H9 (cell line): Measurements from ENCODE around the gene TOMM7. TPM values are rescaled to one million over a fixed set of nuclear protein-coding genes. Genes with fewer than 3 reads are reported as not detected.

Source experiments
- DNase-seq: peaks from one replicate; pipeline ENCODE4 v3.0.0-alpha.2; 2017
- H2AFZ ChIP-seq: one replicate; pipeline ENCODE4 v1.6.1; 2013; ENCODE audit warnings: mild to moderate bottlenecking, low read length, control low read depth, moderate library complexity
- H2AK5ac ChIP-seq: 2 replicates; pipeline ENCODE4 v1.6.1; 2013; ENCODE audit warnings: low read length, control low read depth, mixed read lengths; ENCODE audit not compliant: insufficient read length
- H2BK120ac ChIP-seq: one replicate; pipeline ENCODE4 v1.6.1; 2013; ENCODE audit warnings: low read depth, mild to moderate bottlenecking, low read length, control low read depth, inconsistent platforms; ENCODE audit not compliant: poor library complexity, severe bottlenecking
- H2BK12ac ChIP-seq: 2 replicates; pipeline ENCODE4 v1.6.1; 2013; ENCODE audit warnings: low read length, control low read depth, mixed read lengths, low read depth; ENCODE audit not compliant: insufficient read length
- H2BK15ac ChIP-seq: 2 replicates; pipeline ENCODE4 v1.6.1; 2013; ENCODE audit warnings: low read depth, low read length, control low read depth
- H2BK20ac ChIP-seq: one replicate; pipeline ENCODE4 v1.6.1; 2013; ENCODE audit warnings: low read depth, mild to moderate bottlenecking, low read length, control low read depth, inconsistent platforms; ENCODE audit not compliant: poor library complexity, severe bottlenecking
- H2BK5ac ChIP-seq: 2 replicates; pipeline ENCODE4 v1.6.1; 2013; ENCODE audit warnings: low read length, control low read depth, mixed read lengths; ENCODE audit not compliant: insufficient read length
- H3K14ac ChIP-seq: 2 replicates; pipeline ENCODE4 v1.6.1; 2013; ENCODE audit warnings: low read length, control low read depth; ENCODE audit not compliant: insufficient read depth
- H3K18ac ChIP-seq: 2 replicates; pipeline ENCODE4 v1.6.1; 2013; ENCODE audit warnings: low read depth, mild to moderate bottlenecking, mixed read lengths, low read length, control low read depth; ENCODE audit not compliant: insufficient read length
- H3K23ac ChIP-seq: 2 replicates; pipeline ENCODE4 v1.6.1; 2013; ENCODE audit warnings: low read length, control low read depth, mixed read lengths, low read depth; ENCODE audit not compliant: insufficient read length
- H3K23me2 ChIP-seq: 2 replicates; pipeline ENCODE4 v1.6.1; 2013; ENCODE audit warnings: low read depth, mild to moderate bottlenecking, mixed read lengths, low read length, control low read depth; ENCODE audit not compliant: insufficient read length, poor library complexity, severe bottlenecking
- H3K27ac ChIP-seq: 2 replicates; pipeline ENCODE4 v1.5.1; 2013; ENCODE audit warnings: low read length, control low read depth, mixed read lengths, low read depth; ENCODE audit not compliant: insufficient read length
- H3K27me3 ChIP-seq: 2 replicates; pipeline ENCODE4 v1.6.1; 2013; ENCODE audit warnings: low read length, control low read depth, inconsistent platforms; ENCODE audit not compliant: insufficient read depth
- H3K4ac ChIP-seq: 2 replicates; pipeline ENCODE4 v1.6.1; 2013; ENCODE audit warnings: low read depth, mild to moderate bottlenecking, control low read depth, inconsistent platforms, low read length, moderate library complexity
- H3K4me1 ChIP-seq: 2 replicates; pipeline ENCODE4 v1.6.1; 2013; ENCODE audit warnings: low read length, control low read depth, inconsistent platforms; ENCODE audit not compliant: insufficient read depth
- H3K4me2 ChIP-seq: 2 replicates; pipeline ENCODE4 v1.6.1; 2013; ENCODE audit warnings: low read length, control low read depth, mixed read lengths; ENCODE audit not compliant: insufficient read length, insufficient read depth
- H3K56ac ChIP-seq: 2 replicates; pipeline ENCODE4 v1.6.1; 2013; ENCODE audit warnings: low read depth, mild to moderate bottlenecking, mixed read lengths, low read length, control low read depth; ENCODE audit not compliant: insufficient read length
- H3K79me1 ChIP-seq: 2 replicates; pipeline ENCODE4 v1.6.1; 2013; ENCODE audit warnings: low read depth, mild to moderate bottlenecking, moderate library complexity, low read length, control low read depth, inconsistent platforms; ENCODE audit not compliant: insufficient read depth, poor library complexity, severe bottlenecking
- H3K79me2 ChIP-seq: 2 replicates; pipeline ENCODE4 v1.6.1; 2013; ENCODE audit warnings: low read length, control low read depth, inconsistent platforms; ENCODE audit not compliant: insufficient read depth
- H3K9ac ChIP-seq: 2 replicates; pipeline ENCODE4 v1.6.1; 2013; ENCODE audit warnings: low read length, control low read depth, mixed read lengths; ENCODE audit not compliant: insufficient read length; ENCODE audit errors: extremely low read depth
- H3K9me3 ChIP-seq: one replicate; pipeline ENCODE4 v1.6.1; 2013; ENCODE audit warnings: low read depth, low read length, inconsistent platforms; ENCODE audit not compliant: control insufficient read depth
- H3T11ph ChIP-seq: one replicate; pipeline ENCODE4 v1.6.1; 2013; ENCODE audit warnings: mild to moderate bottlenecking, low read length, control low read depth, inconsistent platforms
- H4K20me1 ChIP-seq: one replicate; pipeline ENCODE4 v1.6.1; 2013; ENCODE audit not compliant: control insufficient read depth, insufficient read length, insufficient read depth
- H4K5ac ChIP-seq: 2 replicates; pipeline ENCODE4 v1.6.1; 2013; ENCODE audit warnings: low read depth, mild to moderate bottlenecking, mixed read lengths, low read length, control low read depth; ENCODE audit not compliant: insufficient read length
- H4K8ac ChIP-seq: replicated peaks from 2 replicates; pipeline ENCODE4 v1.6.1; 2013; ENCODE audit warnings: low read length, control low read depth, mixed read lengths, low read depth; ENCODE audit not compliant: insufficient read length
- H4K91ac ChIP-seq: 2 replicates; pipeline ENCODE4 v1.6.1; 2013; ENCODE audit warnings: low read depth, mild to moderate bottlenecking, moderate library complexity, mixed read lengths, low read length, control low read depth; ENCODE audit not compliant: insufficient read length
- H3K27ac Mint-ChIP-seq, 3 experiments: 2 replicates in 2 of 3; 3 replicates in 1 of 3; pipeline ENCODE4 v1.8.0; 2020 to 2021; ENCODE audit warnings: mixed read lengths in 3 of 3, mild to moderate bottlenecking in 1 of 3, moderate library complexity in 1 of 3
- H3K27me3 Mint-ChIP-seq: 2 replicates; pipeline ENCODE4 v1.8.0; 2021; ENCODE audit warnings: low read depth, mild to moderate bottlenecking, moderate library complexity, mixed read lengths
- H3K36me3 Mint-ChIP-seq, 3 experiments: 2 replicates in 2 of 3; 3 replicates in 1 of 3; pipeline ENCODE4 v1.8.0; 2020 to 2021; ENCODE audit warnings: low read depth in 3 of 3, mixed read lengths in 3 of 3; ENCODE audit not compliant: insufficient read depth in 1 of 3
- H3K4me1 Mint-ChIP-seq, 2 experiments: 2 replicates each; pipeline ENCODE4 v1.8.0; 2020; ENCODE audit warnings: mixed read lengths in 2 of 2
- H3K4me3 Mint-ChIP-seq, 2 experiments: 2 replicates in 1 of 2; 3 replicates in 1 of 2; pipeline ENCODE4 v1.8.0; 2020 to 2021; ENCODE audit warnings: mild to moderate bottlenecking in 2 of 2, mixed read lengths in 2 of 2, moderate library complexity in 1 of 2
- H3K9me3 Mint-ChIP-seq, 2 experiments: 2 replicates in 1 of 2; 3 replicates in 1 of 2; pipeline ENCODE4 v1.8.0; 2020; ENCODE audit warnings: mild to moderate bottlenecking in 2 of 2, mixed read lengths in 2 of 2, moderate library complexity in 1 of 2
- WGBS: extraction: QIAGEN DNeasy Blood & Tissue Kit; methylation state at CpG from one replicate; pipeline ENCODE4 v1.1.7; 2013; ENCODE audit warnings: missing lambda C conversion rate, low lambda C conversion rate, mixed read lengths; ENCODE audit not compliant: insufficient read length; ENCODE audit errors: extremely low coverage; 5-methylcytosine and 5-hydroxymethylcytosine counted together
- total RNA-seq: library from RNA; stranded (reverse); gene quantifications from 2 replicates; pipeline ENCODE4 v1.2.1, GENCODE V29; 2021
- TF ChIP-seq, protein P1 (sequence below): fragments of 200-600 bp; sonication (generic); conservative IDR thresholded peaks from 3 replicates; pipeline ENCODE4 v1.8.0; 2021; ENCODE audit warnings: antibody characterized with exemption, mild to moderate bottlenecking

Gene TOMM7
- total RNA-seq, 1 experiment from 2014 or later, result 368 TPM

DNA sequence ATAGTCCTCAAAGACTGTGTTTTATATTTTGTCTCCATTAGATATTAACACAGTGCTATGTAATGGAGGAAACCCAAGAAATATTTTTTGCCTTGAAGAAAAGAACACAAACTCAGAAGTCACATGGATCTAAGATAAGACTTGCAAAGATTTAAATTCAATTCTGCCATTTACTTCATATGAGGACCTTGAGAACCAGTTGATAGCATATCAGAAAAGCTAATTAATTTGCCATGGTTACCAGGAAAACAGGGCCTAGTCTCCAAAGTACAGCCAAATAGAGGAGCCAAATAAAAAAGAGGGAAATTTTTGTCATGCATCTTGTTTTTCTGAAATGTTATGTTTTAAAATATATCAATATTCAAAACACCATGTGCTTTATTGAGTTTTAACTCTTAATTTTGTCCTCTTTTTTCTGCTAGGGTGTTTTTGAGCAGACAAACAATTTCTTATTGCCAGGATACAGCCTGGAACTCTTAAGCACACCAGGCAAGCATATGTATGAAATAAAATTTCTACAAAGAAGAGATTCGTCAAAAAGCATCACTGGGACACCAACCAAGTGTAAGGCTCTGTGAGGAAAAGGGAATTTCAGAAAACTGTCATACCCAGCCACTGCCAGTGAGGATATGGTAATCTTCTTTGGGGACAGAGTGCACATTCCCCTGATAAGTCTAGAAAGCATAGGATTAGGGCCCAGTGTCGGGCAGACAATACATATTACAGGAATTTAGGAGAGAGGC, 10.6 kb upstream of the TOMM7 start:
- Mint-ChIP-seq H3K36me3 (no peaks in the 10 kb centered on the region), H3K27me3 (no peaks in the 10 kb centered on the region), H3K9me3 (no peaks in the 10 kb centered on the region), H3K4me3 (no peak overlapping the region), H3K4me1 (peaks cover 8 to 11% of the 10 kb centered on the region in 2 experiments; a peak in 3 of 4 replicates), H3K27ac (no peak overlapping the region; a peak in 1 of 7 replicates)
- H3K23ac ChIP-seq, result no peak overlapping the region
- no peak overlapping the region for H3K4ac ChIP-seq
- no peak for DNase-seq
- no peak overlapping the region for H2BK5ac ChIP-seq
- H3K23me2 ChIP-seq, result no peaks in the 10 kb centered on the region
- H3K14ac ChIP-seq, result no peak overlapping the region
- H3K18ac ChIP-seq, result no peak overlapping the region
- H3K4me2 ChIP-seq, result no peak overlapping the region
- H2BK120ac ChIP-seq, result no peak overlapping the region
- no peak overlapping the region for H2BK20ac ChIP-seq
- H4K8ac ChIP-seq, result no peak overlapping the region
- H2AK5ac ChIP-seq, result no peak overlapping the region
- no peak overlapping the region for H4K5ac ChIP-seq
- TF ChIP-seq, protein P1, sequence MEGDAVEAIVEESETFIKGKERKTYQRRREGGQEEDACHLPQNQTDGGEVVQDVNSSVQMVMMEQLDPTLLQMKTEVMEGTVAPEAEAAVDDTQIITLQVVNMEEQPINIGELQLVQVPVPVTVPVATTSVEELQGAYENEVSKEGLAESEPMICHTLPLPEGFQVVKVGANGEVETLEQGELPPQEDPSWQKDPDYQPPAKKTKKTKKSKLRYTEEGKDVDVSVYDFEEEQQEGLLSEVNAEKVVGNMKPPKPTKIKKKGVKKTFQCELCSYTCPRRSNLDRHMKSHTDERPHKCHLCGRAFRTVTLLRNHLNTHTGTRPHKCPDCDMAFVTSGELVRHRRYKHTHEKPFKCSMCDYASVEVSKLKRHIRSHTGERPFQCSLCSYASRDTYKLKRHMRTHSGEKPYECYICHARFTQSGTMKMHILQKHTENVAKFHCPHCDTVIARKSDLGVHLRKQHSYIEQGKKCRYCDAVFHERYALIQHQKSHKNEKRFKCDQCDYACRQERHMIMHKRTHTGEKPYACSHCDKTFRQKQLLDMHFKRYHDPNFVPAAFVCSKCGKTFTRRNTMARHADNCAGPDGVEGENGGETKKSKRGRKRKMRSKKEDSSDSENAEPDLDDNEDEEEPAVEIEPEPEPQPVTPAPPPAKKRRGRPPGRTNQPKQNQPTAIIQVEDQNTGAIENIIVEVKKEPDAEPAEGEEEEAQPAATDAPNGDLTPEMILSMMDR, result no peak
- H3T11ph ChIP-seq, result no peak overlapping the region
- H3K9ac ChIP-seq, result no peak overlapping the region
- no CpG with 5 or more reads among the region's 2 CpGs for WGBS
- H3K79me1 ChIP-seq, result no peaks in the 10 kb centered on the region
- H3K27me3 ChIP-seq, result no peaks in the 10 kb centered on the region
- no peaks in the 10 kb centered on the region for H3K9me3 ChIP-seq
- no peak overlapping the region for H3K56ac ChIP-seq
- H2BK12ac ChIP-seq, result no peak overlapping the region
- no peak overlapping the region for H4K91ac ChIP-seq
- H3K79me2 ChIP-seq, result no peaks in the 10 kb centered on the region
- H3K4me1 ChIP-seq, result no peaks in the 10 kb centered on the region; the same call in 1 of the 2 replicates
- no peak overlapping the region for H2BK15ac ChIP-seq
- no peak overlapping the region for H2AFZ ChIP-seq
- no peak overlapping the region for H3K27ac ChIP-seq
- no peaks in the 10 kb centered on the region for H4K20me1 ChIP-seq
